ENCODE results near the gene ACSS2. TPM values are rescaled to one million over a fixed set of nuclear protein-coding genes. Genes with fewer than 3 reads are reported as not detected.
"Not testable (repeated sequence)": the region's sequence is repeated elsewhere in the genome, so short reads cannot be mapped to it uniquely, and the experiment has no call there.

Gene ACSS2
- polyA plus RNA-seq, 1 donor = 61.0 TPM

DNA sequence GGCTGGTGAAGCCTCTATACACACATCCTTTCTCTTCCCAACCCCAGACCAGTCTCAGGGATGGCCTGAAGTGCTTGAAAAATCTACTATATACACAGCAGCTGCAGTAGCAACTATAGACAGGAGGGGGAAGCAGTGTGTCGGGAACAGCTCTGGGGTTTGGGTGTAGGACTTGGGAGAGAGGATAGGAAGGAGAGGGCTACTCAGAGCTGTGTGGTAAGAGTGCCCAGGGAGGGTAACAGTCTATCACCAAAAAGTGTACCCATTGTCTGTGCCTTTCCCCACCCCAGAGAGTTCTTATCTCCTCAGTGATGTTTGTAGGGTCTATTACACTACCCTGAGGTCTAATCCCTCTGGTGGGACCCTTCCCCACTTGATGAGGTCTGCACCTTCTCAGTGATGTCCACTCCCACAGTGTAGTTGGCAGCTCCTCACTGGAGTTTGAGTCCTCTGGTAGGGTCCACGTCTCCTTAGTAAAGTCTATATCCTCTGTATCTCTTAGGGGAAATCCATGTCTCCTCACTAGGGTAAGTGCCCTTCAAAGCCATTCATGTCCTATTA lies 2.2 kb upstream of the ACSS2 start:
- DNase-seq (ENCODE audit: low read depth) = no peak

DNA sequence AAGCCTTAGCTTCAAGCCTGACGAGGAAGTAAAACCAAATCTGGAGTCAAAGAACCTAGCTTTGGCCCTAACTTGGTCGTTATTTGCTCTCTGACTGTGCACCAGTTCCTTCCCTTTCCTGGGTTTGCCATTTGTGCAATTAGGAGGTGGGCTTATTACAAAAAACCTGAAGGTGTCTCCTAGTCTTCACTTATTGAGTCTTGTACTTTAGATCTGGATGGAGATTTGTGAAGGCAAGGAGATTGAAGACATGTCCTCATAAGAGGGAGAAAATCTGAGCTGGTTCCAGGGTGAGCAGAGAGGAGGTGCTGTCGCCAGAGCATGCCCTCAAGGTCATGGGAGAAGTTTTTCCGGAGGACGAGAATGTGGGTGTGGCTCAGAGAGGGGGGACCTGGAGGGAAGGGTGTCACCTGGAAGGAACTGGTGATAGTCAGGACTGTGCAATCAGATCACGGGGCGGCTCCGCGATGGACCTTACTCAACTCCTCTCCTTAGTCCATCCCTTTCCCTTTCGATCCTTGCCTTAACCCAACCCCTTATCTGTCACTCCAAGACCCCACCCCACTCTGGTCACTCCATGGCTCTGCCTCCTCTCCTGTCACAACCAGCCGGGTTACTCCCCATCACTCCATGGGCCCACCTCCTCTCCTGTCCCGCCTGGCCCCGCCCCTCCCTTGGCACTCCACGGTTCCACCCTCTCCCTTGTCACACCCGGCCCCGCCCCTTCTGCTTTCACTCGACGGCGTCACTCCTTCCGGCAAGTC lies 588 bp upstream of the ACSS2 start:
- DNase-seq (ENCODE audit: low read depth) = peak; percentile 82

DNA sequence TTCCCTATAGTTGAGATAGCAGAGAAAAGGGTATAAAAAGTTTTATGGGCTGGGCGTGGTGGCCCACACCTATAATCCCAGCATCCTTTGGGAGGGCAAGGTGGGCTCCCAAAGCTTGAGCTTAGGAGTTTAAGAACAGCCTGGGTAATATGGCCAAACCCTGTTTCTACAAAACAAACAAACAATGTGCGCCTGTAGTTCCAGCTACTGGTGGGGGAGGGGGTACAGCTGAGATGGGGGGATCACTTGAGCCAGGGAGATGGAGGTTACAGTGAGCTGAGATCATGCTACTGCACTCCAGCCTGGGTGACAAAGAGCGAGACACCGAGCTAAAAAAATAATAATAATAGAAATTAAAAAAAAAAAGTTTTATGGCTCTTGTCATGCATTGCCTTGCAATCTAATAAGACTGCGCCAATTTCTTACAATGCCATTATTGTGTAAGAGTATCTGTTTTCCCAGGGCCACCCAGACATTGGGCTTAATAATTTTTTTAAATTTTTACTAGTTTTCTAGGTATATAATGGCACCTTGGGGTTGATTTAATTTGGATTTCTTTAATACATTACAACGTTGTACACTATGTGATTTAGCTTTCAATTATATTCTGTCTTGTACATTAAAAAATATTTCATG lies 3.9 kb downstream of the ACSS2 start:
- DNase-seq (ENCODE audit: low read depth) = no peak

DNA sequence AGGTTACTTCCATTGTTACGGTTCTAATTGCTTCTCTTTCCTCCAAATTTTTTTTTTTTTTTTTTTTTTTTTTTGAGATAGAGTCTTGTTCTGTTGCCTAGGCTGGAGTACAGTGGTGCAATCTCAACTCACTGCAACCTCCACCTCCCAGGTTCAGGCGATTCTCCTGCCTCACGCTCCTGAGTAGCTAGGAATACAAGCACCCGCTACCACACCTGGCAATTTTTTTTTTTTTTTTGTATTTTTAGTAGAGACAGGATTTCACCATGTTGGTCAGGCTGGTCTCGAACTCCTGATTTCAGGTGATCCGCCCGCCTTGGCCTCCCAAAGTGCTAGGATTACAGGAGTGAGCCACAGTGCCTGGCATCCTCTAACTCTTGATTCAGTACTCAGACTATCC lies 4.6 kb downstream of the ACSS2 start:
- DNase-seq (ENCODE audit: low read depth) = not testable (repeated sequence)

DNA sequence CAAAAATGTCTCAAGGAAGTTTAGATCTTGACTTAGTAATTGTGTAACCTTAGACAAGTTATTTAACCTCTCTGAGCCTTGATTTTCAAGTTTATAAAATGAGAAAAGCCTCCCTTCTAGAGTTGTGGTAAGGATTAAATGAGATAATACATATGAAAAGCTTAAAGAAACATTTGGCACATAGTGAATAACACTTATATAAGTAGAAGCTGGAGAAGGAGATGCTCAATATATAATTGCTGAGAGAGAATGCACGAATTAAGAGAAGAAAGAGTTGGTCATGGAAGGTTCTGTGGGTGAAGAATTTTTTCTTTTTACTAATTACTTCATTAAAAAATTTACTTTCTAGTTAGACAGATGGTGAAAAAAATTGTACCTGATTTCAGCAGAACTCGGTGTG lies 5.3 kb downstream of the ACSS2 start:
- no peak for DNase-seq (ENCODE audit: low read depth)

DNA sequence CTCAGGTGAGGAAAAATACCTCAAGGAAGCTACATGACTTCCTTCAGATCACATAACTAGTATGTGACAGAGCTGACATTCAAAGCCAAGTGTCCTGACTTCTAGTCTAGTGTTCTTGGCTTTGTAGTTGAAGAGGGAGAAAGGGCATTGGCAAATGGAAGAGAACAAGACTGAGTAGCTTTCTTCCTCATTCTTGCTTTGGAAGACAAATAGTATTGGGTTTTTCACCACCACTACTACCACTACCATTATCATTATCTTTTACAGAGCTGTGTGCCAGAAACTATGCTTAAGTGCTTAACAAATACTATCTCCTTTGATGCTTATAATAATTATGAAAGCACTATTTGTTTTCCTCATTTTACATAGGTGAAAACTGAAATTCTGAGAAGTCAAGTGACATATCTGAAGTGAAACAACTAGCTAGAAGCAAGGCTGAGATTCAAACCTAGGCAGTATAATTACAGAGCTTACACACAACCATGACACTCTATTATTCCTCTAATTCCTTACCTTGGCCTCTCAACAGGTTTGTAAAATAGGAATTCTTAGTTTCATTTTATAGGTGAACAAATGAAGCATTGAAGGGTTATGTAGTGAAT lies 6.8 kb downstream of the ACSS2 start:
- DNase-seq (ENCODE audit: low read depth) = no peak

DNA sequence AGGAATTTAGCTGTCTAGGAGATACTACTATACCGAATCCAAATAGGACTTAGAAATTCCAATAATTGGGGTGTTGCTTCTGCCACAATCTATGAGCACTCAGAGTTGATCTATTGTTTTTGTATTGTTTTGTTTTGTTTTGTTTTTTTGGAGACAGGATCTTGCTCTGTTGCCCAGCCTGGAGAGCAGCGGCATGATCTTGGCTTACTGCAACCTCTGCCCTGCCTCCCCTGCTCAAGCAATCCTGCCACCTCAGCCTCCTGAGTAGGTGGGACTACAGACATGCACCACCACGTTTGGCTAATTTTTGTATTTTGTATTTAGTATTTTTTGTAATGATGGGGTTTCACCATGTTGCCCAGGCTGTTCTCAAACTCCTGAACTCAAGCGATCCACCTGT lies 7.4 kb downstream of the ACSS2 start:
- no peak for DNase-seq (ENCODE audit: low read depth)

DNA sequence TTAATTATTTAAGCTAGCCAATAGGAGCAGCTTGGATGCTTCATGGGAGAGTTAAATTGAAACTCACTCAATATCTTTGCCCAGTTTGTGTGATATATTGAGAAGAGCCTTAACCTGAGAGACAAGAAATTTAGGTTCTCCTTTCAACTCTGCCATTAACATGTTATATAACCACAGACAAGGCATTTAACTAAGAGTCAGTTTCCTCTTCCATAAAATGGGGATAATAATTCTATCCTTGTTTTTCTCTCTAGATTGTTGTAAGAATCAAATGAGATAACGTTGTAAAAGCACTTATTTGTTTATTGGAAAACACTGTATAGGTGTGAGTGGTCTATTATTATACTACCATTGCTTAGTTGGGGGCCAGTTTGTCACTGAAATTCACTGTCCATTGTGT lies 7.8 kb downstream of the ACSS2 start:
- DNase-seq (ENCODE audit: low read depth) = no peak

DNA sequence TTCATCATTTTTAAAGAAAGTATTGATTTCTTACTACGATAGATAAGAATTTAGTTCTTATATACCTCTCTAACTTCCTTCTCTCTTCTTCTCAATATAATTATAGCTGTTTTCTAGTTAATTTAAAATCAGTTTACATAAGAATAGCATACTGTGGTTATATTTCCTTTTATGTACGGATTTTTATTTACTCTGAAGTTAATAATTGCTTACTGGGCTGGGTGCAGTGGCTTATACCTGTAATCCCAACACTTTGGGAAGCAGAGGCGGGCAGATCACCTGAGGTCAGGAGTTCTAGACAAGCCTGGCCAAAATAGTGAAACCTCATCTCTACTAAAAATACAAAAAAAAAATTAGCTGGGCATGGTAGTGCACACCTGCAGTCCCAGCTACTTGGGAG lies 9.7 kb downstream of the ACSS2 start:
- no peak for DNase-seq (ENCODE audit: low read depth)

DNA sequence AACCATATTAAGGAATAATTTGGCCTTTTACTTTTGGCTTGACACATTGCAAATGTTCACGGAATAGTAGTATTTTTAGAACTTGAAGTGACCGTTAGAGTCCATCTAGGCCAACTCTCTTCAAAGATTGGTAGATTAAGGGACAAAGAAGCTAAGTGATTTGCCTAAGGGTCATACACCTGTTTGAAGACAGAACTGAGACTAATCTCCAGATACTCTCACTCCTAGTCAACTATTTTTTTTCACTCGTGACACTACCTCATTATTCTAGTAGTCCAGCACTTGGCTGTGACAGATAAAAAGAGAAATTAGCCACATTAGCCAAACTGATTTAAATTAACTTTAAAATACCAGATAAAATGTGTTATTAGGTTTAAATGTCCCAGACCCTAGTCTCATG lies 10.6 kb downstream of the ACSS2 start:
- DNase-seq (ENCODE audit: low read depth) = no peak

DNA sequence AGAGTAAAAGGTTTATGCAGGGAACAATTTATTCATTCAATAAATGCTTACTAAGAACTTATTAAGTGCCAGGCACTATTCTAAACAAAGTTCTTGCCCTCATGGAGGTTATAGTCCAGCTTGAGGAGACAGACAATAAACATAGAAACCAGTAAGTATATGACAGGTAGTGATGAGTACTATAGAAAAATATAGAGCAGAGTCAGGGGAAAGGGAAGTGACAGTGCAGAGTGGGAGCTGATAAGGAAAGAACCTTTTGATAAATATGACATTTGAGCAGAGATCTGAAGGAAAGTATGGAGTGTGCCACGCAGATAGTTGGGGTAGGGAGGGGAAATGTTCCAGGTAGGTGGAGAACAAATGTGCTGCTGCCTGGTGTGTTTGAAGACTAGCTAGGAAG lies 12.1 kb downstream of the ACSS2 start:
- no peak for DNase-seq (ENCODE audit: low read depth)

DNA sequence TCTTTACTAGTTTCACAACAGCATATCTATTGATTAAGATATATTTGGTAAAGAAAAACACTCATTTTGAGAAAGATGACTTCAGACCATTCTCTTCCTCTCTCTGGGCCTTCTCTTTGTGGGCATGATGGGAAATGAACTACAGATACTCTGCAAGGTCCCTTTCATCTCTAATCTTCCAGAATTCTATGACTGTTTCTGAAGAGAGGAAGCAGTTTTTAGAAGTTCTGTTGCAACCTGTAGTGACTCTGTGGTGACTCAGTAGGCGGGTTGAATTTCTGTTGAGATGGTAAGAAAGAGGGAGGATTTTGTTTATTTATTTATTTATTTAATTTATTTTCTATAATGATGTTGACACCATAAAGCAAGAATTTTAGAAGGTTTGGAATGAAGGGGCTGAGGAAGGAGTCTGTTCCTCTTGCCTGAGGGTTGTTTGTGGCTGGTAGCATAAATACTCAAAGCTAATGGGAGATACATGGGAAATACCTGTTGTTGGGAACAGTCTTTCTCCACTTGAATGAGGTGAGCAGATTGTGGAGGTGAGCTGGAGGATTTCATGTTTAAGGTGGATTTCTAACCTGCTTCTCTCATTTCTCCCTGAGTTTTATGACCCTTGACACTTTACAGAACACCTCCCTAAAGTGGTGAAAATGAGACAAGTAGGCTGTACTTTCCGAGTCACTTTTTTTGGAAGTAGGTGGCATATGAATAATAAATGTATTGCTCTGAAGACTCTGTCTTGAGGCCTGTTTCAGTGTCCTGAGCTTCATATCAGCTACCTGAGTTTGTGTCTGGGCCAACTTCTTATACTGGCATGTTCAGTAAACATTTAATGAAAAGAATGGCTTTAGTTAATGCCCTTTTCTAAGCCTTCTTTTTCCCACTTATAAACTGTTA lies 15.0 kb downstream of the ACSS2 start:
- DNase-seq (ENCODE audit: low read depth) = no peak

DNA sequence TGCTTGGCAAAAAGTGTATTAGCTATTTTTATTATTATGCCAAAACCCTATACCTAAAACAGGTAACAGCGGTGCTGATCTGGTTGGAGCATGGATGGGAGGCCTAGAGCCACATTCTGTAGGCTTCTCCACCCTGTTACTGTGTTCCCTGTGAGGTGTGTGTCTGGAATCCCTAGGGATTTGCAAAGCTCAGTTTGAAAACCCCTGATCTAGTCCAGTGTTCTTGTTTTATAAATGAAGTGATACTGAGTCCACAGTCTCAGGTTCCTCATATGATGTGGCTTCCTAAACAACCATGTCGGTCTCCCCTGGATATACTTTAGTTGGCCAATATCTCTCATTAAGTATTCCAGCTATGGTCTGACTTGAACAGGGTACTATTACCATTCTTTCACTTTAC lies 16.3 kb downstream of the ACSS2 start:
- DNase-seq (ENCODE audit: low read depth) = no peak

DNA sequence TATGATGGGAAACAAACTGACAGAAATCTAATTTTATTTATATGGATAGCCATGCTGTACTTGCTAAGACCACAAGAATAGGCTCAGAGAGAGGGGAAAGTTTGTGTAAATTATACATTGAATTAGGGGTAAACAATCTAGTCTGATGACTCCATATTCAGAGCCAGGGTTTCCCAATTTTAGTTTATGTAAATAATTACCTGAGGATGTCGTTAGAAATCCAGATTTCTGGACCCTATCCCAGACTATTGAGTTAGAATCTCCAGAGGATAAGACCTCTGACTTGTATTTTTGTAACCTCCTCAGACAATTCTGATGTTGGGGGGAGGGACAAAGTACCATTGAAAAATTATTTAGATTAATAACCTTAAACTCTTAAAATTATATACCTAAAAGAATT lies 18.3 kb downstream of the ACSS2 start:
- no peak for DNase-seq (ENCODE audit: low read depth)

DNA sequence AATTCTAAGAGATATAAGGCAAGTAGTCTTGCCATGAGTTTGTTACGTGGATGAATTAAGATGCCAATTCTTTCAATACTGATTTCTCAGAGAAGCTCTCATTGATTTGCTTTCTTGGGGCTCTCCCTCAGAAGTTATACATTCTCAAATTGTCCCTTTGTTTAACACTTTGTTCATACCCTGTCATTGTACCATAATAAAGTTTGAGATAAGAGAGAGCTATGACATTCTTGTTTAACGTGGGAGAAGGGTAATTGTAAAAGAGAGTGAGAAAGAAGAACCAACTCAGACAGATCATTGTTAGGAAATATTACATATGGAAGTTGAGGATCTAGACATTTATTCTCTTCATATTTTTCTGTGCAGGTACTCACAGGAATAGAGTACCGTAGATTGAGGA lies 19.1 kb downstream of the ACSS2 start:
- no peak for DNase-seq (ENCODE audit: low read depth)

DNA sequence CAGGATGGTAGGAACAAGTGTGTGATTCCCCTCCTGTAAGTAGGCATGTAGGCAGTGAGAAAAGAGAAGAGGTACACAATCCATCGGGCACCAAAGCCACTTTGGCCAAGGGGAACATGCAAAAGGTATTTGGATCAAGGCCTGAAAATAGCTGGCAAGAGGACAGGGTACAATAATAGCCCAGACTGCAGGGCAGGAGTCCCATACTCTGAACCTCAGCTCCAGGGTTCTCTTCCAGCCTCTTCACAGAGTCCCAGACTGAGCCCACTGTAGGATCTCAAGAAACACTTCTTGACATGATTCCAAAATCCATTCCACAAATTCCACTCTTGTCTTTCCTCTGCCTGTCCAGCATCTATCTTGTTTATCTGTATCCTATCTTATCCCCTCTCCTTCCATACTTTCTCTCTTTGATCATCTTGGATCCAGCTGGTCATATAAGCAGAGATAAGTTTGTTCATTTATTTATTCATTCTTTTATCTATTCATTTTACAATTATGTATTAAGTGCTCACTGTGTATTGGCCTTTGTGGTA lies 19.7 kb downstream of the ACSS2 start:
- no peak for DNase-seq (ENCODE audit: low read depth)

DNA sequence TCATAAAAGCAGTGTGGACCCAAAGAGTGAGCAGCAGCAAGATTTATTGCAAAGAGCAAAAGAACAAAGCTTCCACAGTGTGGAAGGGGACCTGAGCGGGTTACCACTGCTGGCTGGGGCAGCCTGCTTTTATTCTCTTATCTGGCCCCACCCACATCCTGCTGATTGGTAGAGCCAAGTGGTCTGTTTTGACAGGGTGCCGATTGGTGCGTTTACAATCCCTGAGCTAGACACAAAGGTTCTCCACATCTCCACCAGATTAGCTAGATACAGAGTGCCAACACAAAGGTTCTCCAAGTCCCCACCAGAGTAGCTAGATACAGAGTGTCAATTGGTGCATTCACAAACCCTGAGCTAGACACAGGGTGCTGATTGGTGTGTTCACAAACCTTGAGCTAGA lies 21.7 kb downstream of the ACSS2 start:
- not testable (repeated sequence) for DNase-seq (ENCODE audit: low read depth)

DNA sequence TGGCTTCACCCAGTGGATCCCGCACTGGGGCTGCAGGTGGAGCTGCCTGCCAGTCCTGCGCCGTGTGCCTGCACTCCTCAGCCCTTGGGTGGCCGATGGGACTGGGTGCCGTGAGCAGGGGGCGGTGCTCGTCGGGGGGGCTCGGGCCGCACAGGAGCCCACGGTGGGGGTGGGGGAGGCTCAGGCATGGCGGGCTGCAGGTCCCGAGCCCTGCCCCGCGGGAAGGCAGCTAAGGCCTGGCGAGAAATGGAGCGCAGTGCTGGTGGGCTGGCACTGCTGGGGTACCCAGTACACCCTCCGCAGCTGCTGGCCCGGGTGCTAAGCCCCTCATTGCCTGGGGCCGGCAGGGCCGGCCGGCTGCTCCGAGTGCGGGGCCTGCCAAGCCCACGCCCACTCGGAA lies 22.3 kb downstream of the ACSS2 start:
- DNase-seq (ENCODE audit: low read depth) = not testable (repeated sequence)

DNA sequence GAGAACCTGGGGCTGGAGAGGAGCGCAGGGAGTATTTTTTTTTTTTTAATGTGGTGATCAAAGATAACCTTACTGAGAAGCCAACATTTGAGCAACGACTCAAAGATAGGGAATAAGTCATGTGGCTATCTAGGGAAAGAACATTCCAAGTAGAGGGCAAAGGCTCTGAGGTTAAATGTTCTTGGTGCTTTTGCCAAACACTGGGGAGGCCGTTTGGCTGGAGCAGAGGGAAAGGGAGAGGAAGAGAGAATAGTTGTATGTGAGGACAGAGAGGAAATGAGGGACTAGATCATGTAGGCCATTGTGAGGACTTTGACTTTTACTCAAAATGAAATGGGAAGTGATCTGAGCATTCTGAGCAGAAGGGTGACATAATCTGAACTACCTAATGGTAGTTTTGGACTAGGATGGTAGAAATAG lies 27.8 kb downstream of the ACSS2 start:
- DNase-seq (ENCODE audit: low read depth) = no peak

DNA sequence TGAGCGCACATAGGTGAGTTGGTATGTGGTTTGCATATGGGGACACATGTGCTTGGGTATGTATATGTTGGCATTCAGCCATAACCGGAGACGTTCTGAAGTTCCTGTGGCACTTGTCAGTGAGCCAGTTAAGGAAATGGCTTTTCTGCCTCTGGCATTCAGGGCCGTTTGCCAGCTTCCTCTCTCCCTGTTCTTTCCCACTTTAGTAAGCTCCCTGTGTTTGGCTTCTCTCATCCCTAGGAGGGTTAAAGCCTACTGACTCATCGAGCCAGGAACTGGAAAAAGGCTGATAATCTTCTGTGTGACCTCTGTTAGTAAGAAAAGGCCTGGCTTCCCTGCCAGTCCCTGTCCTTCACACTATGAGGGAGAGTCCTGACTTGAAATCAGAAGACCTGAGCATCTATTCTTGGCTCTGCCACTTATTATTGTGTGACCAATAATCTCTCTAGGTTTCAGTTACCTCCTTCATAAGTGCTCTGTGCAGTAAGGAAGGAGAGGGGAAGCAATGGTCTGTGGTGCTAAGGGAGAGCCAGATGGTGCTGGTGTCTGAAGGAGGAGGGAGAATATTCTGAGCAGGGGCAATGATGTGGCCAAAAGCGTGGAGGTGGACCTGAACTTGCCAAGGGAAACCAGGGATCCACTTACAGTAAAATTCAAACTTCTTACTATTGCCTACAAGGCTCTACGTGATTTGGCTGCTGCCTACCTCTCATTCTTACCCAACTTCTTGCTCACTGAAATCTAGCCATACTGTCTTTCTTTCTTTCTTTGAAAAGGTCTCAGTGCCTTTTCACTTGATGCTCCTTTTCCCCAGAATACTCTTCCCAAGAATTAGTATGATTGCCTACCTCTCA lies 31.4 kb downstream of the ACSS2 start:
- no peak for DNase-seq (ENCODE audit: low read depth)

DNA sequence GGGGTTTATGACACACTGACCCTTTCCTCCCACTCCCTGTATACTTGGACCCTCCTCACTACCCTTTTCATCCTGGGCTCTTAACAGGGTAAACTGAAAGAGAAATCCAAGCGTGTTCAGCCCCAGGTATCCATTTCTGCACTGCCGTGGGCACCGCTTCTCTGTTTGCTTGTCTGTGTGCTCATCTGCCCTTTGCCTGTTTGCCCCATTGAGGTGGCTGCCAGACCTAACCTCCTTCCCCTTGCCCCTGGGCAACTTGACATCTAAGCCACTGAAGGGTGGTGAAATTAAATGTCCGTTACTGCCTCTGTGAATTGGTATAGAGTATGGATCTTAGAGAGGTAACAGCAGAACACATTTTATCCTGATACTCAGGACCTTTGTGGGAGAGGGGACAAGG lies 38.7 kb downstream of the ACSS2 start:
- no peak for DNase-seq (ENCODE audit: low read depth)

Data from forelimb muscle (tissue), 1 donor.